SK-N-MC (cell line): Measurements from ENCODE around the gene LAMTOR2.
A peak's percentile ranks its signal among the peaks of the same experiment; 100 is the strongest.

Experiments
- DNase-seq: peaks from one replicate; pipeline ENCODE4 v3.0.0-alpha.2; 2011; ENCODE audit warnings: low read depth, low spot score
- H3K27ac ChIP-seq: fragments of 200-600 bp; sonication (generic); 2 replicates; pipeline ENCODE4 v1.5.1; 2016; ENCODE audit warnings: mixed run types
- H3K36me3 ChIP-seq: fragments of 200-600 bp; sonication (generic); 2 replicates; pipeline ENCODE4 v1.6.1; 2017; ENCODE audit warnings: antibody characterized with exemption, low read length, mixed read lengths; ENCODE audit not compliant: insufficient read depth
- H3K4me3 ChIP-seq: fragments of 200-600 bp; sonication (generic); 2 replicates; pipeline ENCODE4 v1.5.1; 2016
- H3K9ac ChIP-seq: fragments of 200-600 bp; sonication (generic); 2 replicates; pipeline ENCODE4 v1.8.0; 2017; ENCODE audit warnings: mixed run types, mixed read lengths; ENCODE audit not compliant: insufficient read length
- H3K9me3 ChIP-seq: fragments of 200-600 bp; sonication (generic); 2 replicates; pipeline ENCODE4 v1.6.1; 2017; ENCODE audit warnings: low read depth, mild to moderate bottlenecking, antibody characterized with exemption, low read length, moderate library complexity, mixed read lengths
- EZH2 ChIP-seq: fragments of 200-600 bp; sonication (generic); IDR thresholded peaks from one replicate; pipeline ENCODE4 v1.6.1; 2017; ENCODE audit warnings: antibody characterized with exemption
- FOXP2 ChIP-seq: optimal IDR thresholded peaks from 2 replicates; pipeline ENCODE3; 2011; ENCODE audit warnings: mild to moderate bottlenecking, moderate library complexity; ENCODE audit not compliant: insufficient read depth; ENCODE audit errors: extremely low read length, control extremely low read depth
- POLR2AphosphoS5 ChIP-seq: IDR thresholded peaks from 2 replicates; pipeline ENCODE4 v1.6.1; 2012; ENCODE audit warnings: mild to moderate bottlenecking, low read depth, low read length, borderline replicate concordance

Gene LAMTOR2

GRCh38 chr1:156083800-156084790 is 29.5 kb downstream of the LAMTOR2 start:
- Histone ChIP-seq H3K36me3 (peaks cover 4% of the 10 kb centered on the region), H3K9ac (peak overlapping the region; percentile 45), H3K9me3 (no peaks in the 10 kb centered on the region), H3K4me3 (peak overlapping the region; percentile 82), H3K27ac (no peak overlapping the region)
- TF ChIP-seq FOXP2 (no peak), POLR2AphosphoS5 (no peak), EZH2 (no peak)
- no peak for DNase-seq

- Histone ChIP-seq H3K9me3 (no peaks in the 10 kb centered on the region), H3K9ac (no peak overlapping the region), H3K36me3 (no peaks in the 10 kb centered on the region), H3K4me3 (no peak overlapping the region), H3K27ac (0 out of 2 replicates have a peak overlapping the region, but pooled peaks have one; percentile 36)
- TF ChIP-seq POLR2AphosphoS5 (no peak), FOXP2 (no peak), EZH2 (no peak)
- DNase-seq = no peak
These were observed 31.7 kb downstream of the LAMTOR2 start for GRCh38 chr1:156086256-156086662.

DNA sequence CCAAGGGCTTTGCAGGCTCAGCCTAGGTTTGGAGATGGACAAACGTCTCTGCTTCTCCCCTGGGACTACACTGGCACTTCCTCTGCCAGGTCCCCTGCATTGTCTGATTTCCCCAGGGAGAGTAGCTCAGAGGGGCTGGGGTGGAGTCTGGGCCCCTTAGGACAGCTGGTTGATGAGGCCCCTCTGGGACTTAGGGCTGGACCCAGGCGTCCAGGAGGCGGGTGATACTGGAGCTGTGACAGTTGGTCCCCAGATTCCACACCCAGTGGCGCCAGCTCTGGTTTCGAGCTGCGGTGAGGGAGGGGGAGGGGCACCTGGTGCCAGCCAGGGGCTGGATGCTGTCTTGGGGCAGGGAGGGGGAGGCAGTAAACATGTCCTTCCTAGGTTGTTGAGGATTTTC is 35.1 kb downstream of the LAMTOR2 start:
- TF ChIP-seq EZH2 = no peak
- no peak for TF ChIP-seq FOXP2
- TF ChIP-seq POLR2AphosphoS5 = no peak
- DNase-seq = no peak
- no peak overlapping the region for H3K9ac ChIP-seq
- H3K36me3 ChIP-seq = no peaks in the 10 kb centered on the region
- no peaks in the 10 kb centered on the region for H3K9me3 ChIP-seq
- H3K27ac ChIP-seq = no peak overlapping the region
- no peak overlapping the region for H3K4me3 ChIP-seq

- no peak overlapping the region for H3K27ac ChIP-seq
- no peaks in the 10 kb centered on the region for H3K9me3 ChIP-seq
- H3K36me3 ChIP-seq = no peaks in the 10 kb centered on the region
- no peak overlapping the region for H3K4me3 ChIP-seq
- no peak for DNase-seq
- H3K9ac ChIP-seq = no peak overlapping the region
- no peak for TF ChIP-seq EZH2
- TF ChIP-seq FOXP2 = no peak
- no peak for TF ChIP-seq POLR2AphosphoS5
These were observed 35.7 kb downstream of the LAMTOR2 start for GRCh38 chr1:156090138-156090839.

GRCh38 chr1:156090840-156091188 is 36.2 kb downstream of the LAMTOR2 start:
- H3K36me3 ChIP-seq = no peaks in the 10 kb centered on the region
- H3K4me3 ChIP-seq = no peak overlapping the region
- DNase-seq = no peak
- TF ChIP-seq POLR2AphosphoS5 (no peak), FOXP2 (no peak), EZH2 (no peak)
- no peak overlapping the region for H3K9ac ChIP-seq
- no peaks in the 10 kb centered on the region for H3K9me3 ChIP-seq
- H3K27ac ChIP-seq = no peak overlapping the region

DNA sequence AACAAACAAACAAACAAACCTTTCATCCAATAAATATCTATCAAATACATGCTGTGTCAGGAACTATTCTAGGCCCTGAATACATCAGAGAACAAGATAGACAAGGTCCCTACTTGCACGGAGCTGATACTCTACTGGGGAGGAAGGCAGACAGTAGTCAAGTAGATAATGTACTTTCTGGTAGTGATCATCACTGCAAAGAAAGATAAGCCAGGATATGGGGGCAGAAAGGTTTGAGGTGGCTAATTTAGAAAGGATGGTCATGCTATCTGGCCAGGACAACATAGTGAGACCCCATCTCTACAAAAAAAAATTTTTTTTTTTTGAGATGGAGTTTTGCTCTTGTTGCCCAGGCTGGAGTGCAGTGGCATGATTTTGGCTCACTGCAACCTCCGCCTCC is 37.0 kb downstream of the LAMTOR2 start:
- no peak overlapping the region for H3K9ac ChIP-seq
- TF ChIP-seq EZH2 (no peak), POLR2AphosphoS5 (no peak), FOXP2 (no peak)
- no peak for DNase-seq
- no peaks in the 10 kb centered on the region for H3K36me3 ChIP-seq
- H3K4me3 ChIP-seq = no peak overlapping the region
- H3K9me3 ChIP-seq = no peaks in the 10 kb centered on the region
- H3K27ac ChIP-seq = no peak overlapping the region

- H3K36me3 ChIP-seq = no peaks in the 10 kb centered on the region
- H3K9me3 ChIP-seq = no peaks in the 10 kb centered on the region
- TF ChIP-seq POLR2AphosphoS5 (no peak), EZH2 (no peak), FOXP2 (no peak)
- no peak overlapping the region for H3K9ac ChIP-seq
- DNase-seq = no peak
- H3K27ac ChIP-seq = no peak overlapping the region
- H3K4me3 ChIP-seq = no peak overlapping the region
These were observed 41.4 kb downstream of the LAMTOR2 start for GRCh38 chr1:156095906-156096508.

- no peak overlapping the region for H3K9ac ChIP-seq
These were observed 42.2 kb downstream of the LAMTOR2 start for GRCh38 chr1:156096640-156097391.

More at GRCh38 chr1:156096640-156097391, 42.2 kb downstream of the LAMTOR2 start:
- Histone ChIP-seq H3K36me3 (no peaks in the 10 kb centered on the region), H3K9me3 (no peaks in the 10 kb centered on the region), H3K27ac (no peak overlapping the region), H3K4me3 (no peak overlapping the region)
- no peak for DNase-seq
- no peak for TF ChIP-seq EZH2
- TF ChIP-seq POLR2AphosphoS5 = no peak
- no peak for TF ChIP-seq FOXP2
